ENCODE measurements around the gene LRRK2.
A peak's percentile ranks its signal among the peaks of the same experiment; 100 is the strongest.
"Not testable (repeated sequence)": the region's sequence is repeated elsewhere in the genome, so short reads cannot be mapped to it uniquely, and the experiment has no call there.

Gene LRRK2

GRCh38 chr12:40215982-40216381 lies 8.8 kb upstream of the LRRK2 start:
- DNase-seq = no peak

- peak; percentile 53 for DNase-seq
Observed at GRCh38 chr12:40216516-40217288, 8.1 kb upstream of the LRRK2 start.

GRCh38 chr12:40219760-40220159 lies 5.0 kb upstream of the LRRK2 start:
- DNase-seq = no peak

GRCh38 chr12:40222247-40222646 lies 2.5 kb upstream of the LRRK2 start:
- no peak for DNase-seq

GRCh38 chr12:40223646-40224045 lies 1.2 kb upstream of the LRRK2 start:
- no peak for DNase-seq

- DNase-seq = no peak
Observed at GRCh38 chr12:40225337-40225983, 663 bp downstream of the LRRK2 start.

GRCh38 chr12:40225984-40226602 lies 1.3 kb downstream of the LRRK2 start:
- DNase-seq = peak; percentile 62

GRCh38 chr12:40226705-40227104 lies 1.9 kb downstream of the LRRK2 start:
- DNase-seq = no peak

GRCh38 chr12:40227447-40227846 lies 2.6 kb downstream of the LRRK2 start:
- DNase-seq = no peak

- DNase-seq = no peak
Observed at GRCh38 chr12:40228727-40229126, 3.9 kb downstream of the LRRK2 start.

GRCh38 chr12:40229690-40230651 lies 5.2 kb downstream of the LRRK2 start:
- no peak for DNase-seq

- no peak for DNase-seq
Observed at GRCh38 chr12:40232602-40233001, 7.8 kb downstream of the LRRK2 start.

- no peak for DNase-seq
Observed at GRCh38 chr12:40233741-40234367, 9.1 kb downstream of the LRRK2 start.

- DNase-seq = no peak
Observed at GRCh38 chr12:40236357-40236850, 11.6 kb downstream of the LRRK2 start.

- DNase-seq = no peak
Observed at GRCh38 chr12:40238266-40238902, 13.6 kb downstream of the LRRK2 start.

GRCh38 chr12:40238979-40239378 lies 14.2 kb downstream of the LRRK2 start:
- no peak for DNase-seq

GRCh38 chr12:40240779-40241178 lies 16.0 kb downstream of the LRRK2 start:
- DNase-seq = no peak

- DNase-seq = no peak
Observed at GRCh38 chr12:40241741-40242140, 16.9 kb downstream of the LRRK2 start.

GRCh38 chr12:40244526-40245156 lies 19.8 kb downstream of the LRRK2 start:
- DNase-seq = not testable (repeated sequence)

GRCh38 chr12:40248034-40248433 lies 23.2 kb downstream of the LRRK2 start:
- DNase-seq = no peak
